ENCODE data around the gene MT2A.
A peak's percentile ranks its signal among the peaks of the same experiment; 100 is the strongest.

Gene MT2A

GRCh38 chr16:56608043-56608875 lies at the start of gene MT2A:
TSS of gene MT2A (plus strand) at chr16:56608584. CDS start at chr16:56608656, 72 bp downstream.
- no peaks in the 10 kb centered on the region for H3K79me2 ChIP-seq (ENCODE audit: insufficient read depth, low read length)
- peak within 1 kb of the TSS; percentile 55 for H2AFZ ChIP-seq (ENCODE audit: low read depth, low read length, severe bottlenecking)
- no peaks in the 10 kb centered on the region for H3F3A ChIP-seq (ENCODE audit: insufficient read depth)
- peak within 1 kb of the TSS; percentile 45 for H3K9ac ChIP-seq (ENCODE audit: low read length)
- H3K4me3 ChIP-seq (ENCODE audit: insufficient read depth, low read length, poor library complexity, severe bottlenecking): peak within 1 kb of the TSS; percentile 45
- peak within 1 kb of the TSS; percentile 75 for H3K4me2 ChIP-seq (ENCODE audit: low read depth, low read length, poor library complexity, severe bottlenecking)
- H3K9me3 ChIP-seq (ENCODE audit: insufficient read depth, low read length): no peaks in the 10 kb centered on the region
- H3K27ac ChIP-seq (ENCODE audit: low read depth, low read length): no peak within 1 kb of the TSS
- H3K36me3 ChIP-seq (ENCODE audit: low read length): no peaks in the 10 kb centered on the region
- no peaks in the 10 kb centered on the region for H4K20me1 ChIP-seq (ENCODE audit: low read depth, low read length)
- no peak for TF ChIP-seq EZH2phosphoT487 (conservative IDR thresholded peaks at IDR 0.05; ENCODE audit: low read length)
- TF ChIP-seq, protein P1, sequence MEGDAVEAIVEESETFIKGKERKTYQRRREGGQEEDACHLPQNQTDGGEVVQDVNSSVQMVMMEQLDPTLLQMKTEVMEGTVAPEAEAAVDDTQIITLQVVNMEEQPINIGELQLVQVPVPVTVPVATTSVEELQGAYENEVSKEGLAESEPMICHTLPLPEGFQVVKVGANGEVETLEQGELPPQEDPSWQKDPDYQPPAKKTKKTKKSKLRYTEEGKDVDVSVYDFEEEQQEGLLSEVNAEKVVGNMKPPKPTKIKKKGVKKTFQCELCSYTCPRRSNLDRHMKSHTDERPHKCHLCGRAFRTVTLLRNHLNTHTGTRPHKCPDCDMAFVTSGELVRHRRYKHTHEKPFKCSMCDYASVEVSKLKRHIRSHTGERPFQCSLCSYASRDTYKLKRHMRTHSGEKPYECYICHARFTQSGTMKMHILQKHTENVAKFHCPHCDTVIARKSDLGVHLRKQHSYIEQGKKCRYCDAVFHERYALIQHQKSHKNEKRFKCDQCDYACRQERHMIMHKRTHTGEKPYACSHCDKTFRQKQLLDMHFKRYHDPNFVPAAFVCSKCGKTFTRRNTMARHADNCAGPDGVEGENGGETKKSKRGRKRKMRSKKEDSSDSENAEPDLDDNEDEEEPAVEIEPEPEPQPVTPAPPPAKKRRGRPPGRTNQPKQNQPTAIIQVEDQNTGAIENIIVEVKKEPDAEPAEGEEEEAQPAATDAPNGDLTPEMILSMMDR (IDR thresholded peaks at IDR 0.05; ENCODE audit: insufficient read depth, low read length, poor library complexity, severe bottlenecking): no peak
- H3K9me2 ChIP-seq (replicated peaks; ENCODE audit: insufficient read depth, low read length): no peaks in the 10 kb centered on the region
- H3K27me3 ChIP-seq (ENCODE audit: low read length): no peaks in the 10 kb centered on the region

- H3K36me3 ChIP-seq (ENCODE audit: low read length): no peaks in the 10 kb centered on the region
- H3K4me2 ChIP-seq (ENCODE audit: low read depth, low read length, poor library complexity, severe bottlenecking): no peak overlapping the region
- H3F3A ChIP-seq (ENCODE audit: insufficient read depth): no peaks in the 10 kb centered on the region
- no peak overlapping the region for H3K9ac ChIP-seq (ENCODE audit: low read length)
- H3K27me3 ChIP-seq (ENCODE audit: low read length): no peaks in the 10 kb centered on the region
- H3K9me3 ChIP-seq (ENCODE audit: insufficient read depth, low read length): no peaks in the 10 kb centered on the region
- H4K20me1 ChIP-seq (ENCODE audit: low read depth, low read length): no peaks in the 10 kb centered on the region
- TF ChIP-seq, protein P1 (IDR thresholded peaks at IDR 0.05; ENCODE audit: insufficient read depth, low read length, poor library complexity, severe bottlenecking): no peak
- TF ChIP-seq EZH2phosphoT487 (conservative IDR thresholded peaks at IDR 0.05; ENCODE audit: low read length): no peak
- no peak overlapping the region for H2AFZ ChIP-seq (ENCODE audit: low read depth, low read length, severe bottlenecking)
- no peaks in the 10 kb centered on the region for H3K79me2 ChIP-seq (ENCODE audit: insufficient read depth, low read length)
- H3K9me2 ChIP-seq (replicated peaks; ENCODE audit: insufficient read depth, low read length): no peaks in the 10 kb centered on the region
- H3K27ac ChIP-seq (ENCODE audit: low read depth, low read length): no peak overlapping the region
- no peak overlapping the region for H3K4me3 ChIP-seq (ENCODE audit: insufficient read depth, low read length, poor library complexity, severe bottlenecking)
Measured at GRCh38 chr16:56559109-56559508, 49.3 kb upstream of the MT2A start.

DNA sequence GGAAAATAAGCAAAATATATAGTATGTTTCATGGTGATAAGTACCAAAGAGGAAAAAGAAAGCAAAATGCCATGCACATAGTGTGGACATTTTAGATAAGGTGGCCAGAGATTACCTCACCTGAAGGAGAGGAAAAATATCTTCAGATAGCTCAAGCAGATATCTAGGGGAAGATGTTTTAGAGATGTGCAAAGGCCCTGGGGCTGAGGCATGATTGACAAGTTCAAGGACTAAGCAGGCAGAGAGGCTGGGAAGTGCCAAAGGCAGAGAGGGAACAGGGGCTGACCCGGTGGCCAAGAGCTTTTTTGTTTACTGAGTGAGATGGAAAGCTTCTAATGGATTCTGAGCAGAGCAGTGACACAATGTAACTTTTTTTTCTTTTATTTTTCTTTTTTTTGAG lies 47.9 kb upstream of the MT2A start:
- Histone ChIP-seq H3K79me2 (ENCODE audit: insufficient read depth, low read length) (no peaks in the 10 kb centered on the region), H3K4me2 (ENCODE audit: low read depth, low read length, poor library complexity, severe bottlenecking) (no peak overlapping the region), H3K9me2 (replicated peaks; ENCODE audit: insufficient read depth, low read length) (no peaks in the 10 kb centered on the region), H3K27me3 (ENCODE audit: low read length) (no peaks in the 10 kb centered on the region), H3F3A (ENCODE audit: insufficient read depth) (no peaks in the 10 kb centered on the region), H3K9me3 (ENCODE audit: insufficient read depth, low read length) (no peaks in the 10 kb centered on the region), H3K9ac (ENCODE audit: low read length) (no peak overlapping the region), H2AFZ (ENCODE audit: low read depth, low read length, severe bottlenecking) (no peak overlapping the region), H3K27ac (ENCODE audit: low read depth, low read length) (no peak overlapping the region), H3K4me3 (ENCODE audit: insufficient read depth, low read length, poor library complexity, severe bottlenecking) (no peak overlapping the region), H4K20me1 (ENCODE audit: low read depth, low read length) (no peaks in the 10 kb centered on the region), H3K36me3 (ENCODE audit: low read length) (no peaks in the 10 kb centered on the region)
- TF ChIP-seq, protein P1 (IDR thresholded peaks at IDR 0.05; ENCODE audit: insufficient read depth, low read length, poor library complexity, severe bottlenecking): no peak
- no peak for TF ChIP-seq EZH2phosphoT487 (conservative IDR thresholded peaks at IDR 0.05; ENCODE audit: low read length)

Measured in SU-DHL-6 (cell line).